K562 treated with DMSO at 1 percent for 12 hours (cell line): Measurements from ENCODE around the gene AGGF1. TPM values are rescaled to one million over a fixed set of nuclear protein-coding genes. Genes with fewer than 3 reads are reported as not detected.

Source experiments
- total RNA-seq: library from RNA; unstranded; fragments of 300-600 nt; gene quantifications from 2 replicates; pipeline ENCODE4 v1.2.3, GENCODE V29; 2022; ENCODE audit not compliant: insufficient read depth

Gene AGGF1, protein sequence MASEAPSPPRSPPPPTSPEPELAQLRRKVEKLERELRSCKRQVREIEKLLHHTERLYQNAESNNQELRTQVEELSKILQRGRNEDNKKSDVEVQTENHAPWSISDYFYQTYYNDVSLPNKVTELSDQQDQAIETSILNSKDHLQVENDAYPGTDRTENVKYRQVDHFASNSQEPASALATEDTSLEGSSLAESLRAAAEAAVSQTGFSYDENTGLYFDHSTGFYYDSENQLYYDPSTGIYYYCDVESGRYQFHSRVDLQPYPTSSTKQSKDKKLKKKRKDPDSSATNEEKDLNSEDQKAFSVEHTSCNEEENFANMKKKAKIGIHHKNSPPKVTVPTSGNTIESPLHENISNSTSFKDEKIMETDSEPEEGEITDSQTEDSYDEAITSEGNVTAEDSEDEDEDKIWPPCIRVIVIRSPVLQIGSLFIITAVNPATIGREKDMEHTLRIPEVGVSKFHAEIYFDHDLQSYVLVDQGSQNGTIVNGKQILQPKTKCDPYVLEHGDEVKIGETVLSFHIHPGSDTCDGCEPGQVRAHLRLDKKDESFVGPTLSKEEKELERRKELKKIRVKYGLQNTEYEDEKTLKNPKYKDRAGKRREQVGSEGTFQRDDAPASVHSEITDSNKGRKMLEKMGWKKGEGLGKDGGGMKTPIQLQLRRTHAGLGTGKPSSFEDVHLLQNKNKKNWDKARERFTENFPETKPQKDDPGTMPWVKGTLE
- 5.7 and 14.7 TPM in 2 replicates for total RNA-seq

GRCh38 chr5:77030097-77031071 is at the start of gene AGGF1:
Gene AGGF1, plus strand, starts transcription at chr5:77030404. Its CDS starts 363 bp downstream, at chr5:77030767.

DNA sequence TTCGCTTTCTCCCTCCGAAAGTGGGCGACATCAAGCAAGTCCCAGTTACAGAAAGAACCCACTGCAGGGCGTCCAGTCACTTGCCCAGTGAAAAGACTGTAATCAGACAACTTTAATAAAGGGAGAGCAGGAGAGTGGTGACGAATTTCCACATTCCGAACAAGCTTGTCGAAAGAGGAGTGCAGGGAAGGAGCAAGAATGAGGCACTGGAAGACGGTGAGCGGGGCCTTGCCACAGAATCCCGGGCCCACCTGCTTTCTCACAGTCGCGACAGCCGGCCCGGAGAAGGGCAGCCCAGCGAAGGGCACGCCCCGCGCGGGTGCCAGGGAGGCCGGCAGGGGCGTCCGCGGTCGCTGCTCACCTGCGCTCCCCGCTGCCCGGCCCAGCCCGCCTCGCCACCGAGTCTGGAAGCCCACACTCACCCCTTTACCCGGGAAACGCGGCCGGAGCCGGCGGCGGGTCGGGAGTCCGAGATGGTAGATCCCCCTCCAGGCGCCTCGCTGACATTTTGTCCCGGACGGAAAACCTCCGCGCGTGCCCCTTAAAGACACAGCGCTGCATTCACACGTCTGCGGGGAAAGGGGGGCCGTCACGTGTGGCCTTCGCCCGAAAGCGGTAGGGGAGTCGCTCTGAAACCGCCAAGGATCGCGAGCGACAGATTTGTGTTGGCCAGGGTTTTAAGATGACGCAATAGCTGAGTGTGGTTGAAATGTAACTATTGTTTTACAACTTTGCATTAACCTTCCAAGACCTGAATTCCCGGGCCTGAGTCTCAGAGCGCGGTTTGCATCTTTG is 56.7 kb downstream of the AGGF1 start, which contains the start of gene ZBED3:
Gene ZBED3 (minus strand): TSS at position 597 of the 795 bp plus-strand sequence. CDS start 9,407 bp downstream, outside the sequence.

Other genes with a start within 250 kb of the AGGF1 start
- gene F2RL1, start 211.4 kb upstream of the AGGF1 start, total RNA-seq: not detected in 2 replicates
- not detected in 2 replicates for gene S100Z, start 180.4 kb upstream of the AGGF1 start, total RNA-seq
- gene CRHBP, start 77.4 kb upstream of the AGGF1 start, total RNA-seq: not detected in 2 replicates
- gene ZBED3, start 56.9 kb downstream of the AGGF1 start, total RNA-seq: not detected in 2 replicates
- 0.17 and 0.22 TPM in 2 replicates for gene PDE8B, start 180.3 kb downstream of the AGGF1 start, total RNA-seq